ENCODE data around the gene RPS6KC1. TPM values are rescaled to one million over a fixed set of nuclear protein-coding genes. Genes with fewer than 3 reads are reported as not detected.

The RPS6KC1 gene
- total RNA-seq, 2 donors from 2014 or later = 13.7 to 48.5 TPM

GRCh38 chr1:213171711-213172110, 120.7 kb downstream of the RPS6KC1 start:
- Histone ChIP-seq H3K36me3 (replicated peaks in 1 of 2; ENCODE audit: insufficient read depth in 1 of 2, low read depth in 2 of 2) (no peaks in the 10 kb centered on the region), H3K4me3 (no peak overlapping the region), H3K9me3 (no peaks in the 10 kb centered on the region), H3K27me3 (no peaks in the 10 kb centered on the region), H3K4me1 (no peaks in the 10 kb centered on the region), H3K27ac (no peak overlapping the region)
- no peak for ATAC-seq
- TF ChIP-seq POLR2A (IDR thresholded peaks at IDR 0.05) (no peak), CTCF (IDR thresholded peaks at IDR 0.05) (no peak)
- DNase-seq = no peak
- intact Hi-C loops (cut with DNase I) = no loop called here
- 94 to 96% methylated on average over 5 of the region's 5 CpGs for WGBS, 2 donors

- no peak overlapping the region for H3K27ac ChIP-seq
- ATAC-seq (no peak), DNase-seq (no peak)
- no peaks in the 10 kb centered on the region for H3K4me1 ChIP-seq
- H3K27me3 ChIP-seq = no peaks in the 10 kb centered on the region
- intact Hi-C loops (cut with DNase I) = no loop called here
- WGBS, 2 donors = 77 to 85% methylated on average over 3 of the region's 3 CpGs
- H3K9me3 ChIP-seq = no peaks in the 10 kb centered on the region
- H3K4me3 ChIP-seq = no peak overlapping the region
- TF ChIP-seq CTCF (IDR thresholded peaks at IDR 0.05) (no peak), POLR2A (IDR thresholded peaks at IDR 0.05) (no peak)
- no peaks in the 10 kb centered on the region for H3K36me3 ChIP-seq (replicated peaks in 1 of 2; ENCODE audit: insufficient read depth in 1 of 2, low read depth in 2 of 2)
These were observed 125.3 kb downstream of the RPS6KC1 start for GRCh38 chr1:213176341-213176740.

- Histone ChIP-seq H3K4me1 (no peaks in the 10 kb centered on the region), H3K9me3 (no peaks in the 10 kb centered on the region), H3K27ac (no peak overlapping the region), H3K4me3 (no peak overlapping the region), H3K27me3 (no peaks in the 10 kb centered on the region), H3K36me3 (replicated peaks in 1 of 2; ENCODE audit: insufficient read depth in 1 of 2, low read depth in 2 of 2) (no peaks in the 10 kb centered on the region)
- no peak for TF ChIP-seq CTCF (IDR thresholded peaks at IDR 0.05)
- no peak for TF ChIP-seq POLR2A (IDR thresholded peaks at IDR 0.05)
- no peak for DNase-seq
- no peak for ATAC-seq
- intact Hi-C loops (cut with DNase I) = no loop called here
- 82 to 83% methylated on average over 2 of the region's 2 CpGs for WGBS, 2 donors
These were observed 128.7 kb downstream of the RPS6KC1 start for GRCh38 chr1:213179784-213180183.

- no peak for DNase-seq
- TF ChIP-seq POLR2A (IDR thresholded peaks at IDR 0.05) = no peak
- TF ChIP-seq CTCF (IDR thresholded peaks at IDR 0.05) = no peak
- intact Hi-C loops (cut with DNase I) = no loop called here
These were observed 129.8 kb downstream of the RPS6KC1 start for GRCh38 chr1:213180833-213181232.

GRCh38 chr1:213183036-213183672, 132.1 kb downstream of the RPS6KC1 start:
- ATAC-seq (no peak), DNase-seq (no peak)
- intact Hi-C loops (cut with DNase I) = no loop called here
- Histone ChIP-seq H3K4me1 (no peaks in the 10 kb centered on the region), H3K9me3 (peaks cover 0 to 4% (median 0%) of the 10 kb centered on the region in 3 donors), H3K27me3 (no peaks in the 10 kb centered on the region), H3K36me3 (replicated peaks in 1 of 2; ENCODE audit: insufficient read depth in 1 of 2, low read depth in 2 of 2) (no peaks in the 10 kb centered on the region), H3K4me3 (no peak overlapping the region), H3K27ac (no peak overlapping the region)
- 62 to 66% methylated on average over 3 of the region's 3 CpGs for WGBS, 2 donors
- TF ChIP-seq POLR2A (IDR thresholded peaks at IDR 0.05) (no peak), CTCF (IDR thresholded peaks at IDR 0.05) (no peak)

More at GRCh38 chr1:213180833-213181232, 129.8 kb downstream of the RPS6KC1 start:
- ATAC-seq = no peak
- H3K4me3 ChIP-seq = no peak overlapping the region
- WGBS, 2 donors = 94 to 100% methylated on average over 1 of the region's 1 CpG
- no peaks in the 10 kb centered on the region for H3K27me3 ChIP-seq
- no peaks in the 10 kb centered on the region for H3K9me3 ChIP-seq
- H3K27ac ChIP-seq = no peak overlapping the region
- H3K36me3 ChIP-seq (replicated peaks in 1 of 2; ENCODE audit: insufficient read depth in 1 of 2, low read depth in 2 of 2) = no peaks in the 10 kb centered on the region
- no peaks in the 10 kb centered on the region for H3K4me1 ChIP-seq
